NCI-H526 treated with DMSO at 0.1 percent for 48 hours (cell line): ENCODE results near the gene ASH1L.
"Not testable (repeated sequence)": the region's sequence is repeated elsewhere in the genome, so short reads cannot be mapped to it uniquely, and the experiment has no call there.

Source experiments
- DNase-seq: peaks from one replicate; lab custom pipeline; 2025; lab: John Stamatoyannopoulos, UW

ASH1L gene

DNA sequence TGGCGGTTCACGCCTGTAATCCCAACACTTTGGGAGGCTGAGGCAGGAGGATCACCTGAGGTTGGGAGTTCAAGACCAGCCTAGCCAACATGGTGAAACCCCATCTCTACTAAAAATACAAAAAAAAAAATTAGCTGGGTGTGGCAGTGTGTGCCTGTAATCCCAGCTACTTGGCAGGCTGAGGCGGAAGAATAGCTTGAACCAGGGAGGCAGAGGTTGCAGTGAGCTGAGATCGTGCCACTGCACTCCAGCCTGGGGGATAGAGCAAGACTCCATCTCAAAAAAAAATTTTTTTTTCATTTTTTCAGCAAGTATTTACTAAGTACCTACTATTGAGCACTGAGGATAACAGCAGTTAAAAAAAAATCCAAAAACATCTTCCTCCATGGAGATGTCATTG lies 69.0 kb downstream of the ASH1L start:
- DNase-seq, result not testable (repeated sequence)

DNA sequence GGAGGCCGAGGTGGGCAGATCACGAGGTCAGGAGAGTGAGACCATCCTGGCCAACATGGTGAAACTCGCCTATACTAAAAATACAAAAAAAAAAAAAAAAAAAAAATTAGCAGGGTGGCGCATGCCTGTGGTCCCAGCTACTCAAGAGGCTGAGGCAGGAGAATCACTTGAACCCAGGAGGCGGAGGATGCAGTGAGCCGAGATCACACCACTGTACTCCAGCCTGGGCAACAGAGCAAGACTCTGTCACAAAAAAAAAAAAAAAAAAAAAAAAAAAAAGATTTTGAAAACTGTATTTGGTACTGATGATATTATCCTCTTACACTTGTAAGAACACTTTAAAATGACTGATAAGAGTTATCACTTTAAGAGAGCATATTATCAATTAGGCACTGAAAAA lies 74.2 kb downstream of the ASH1L start:
- DNase-seq, result not testable (repeated sequence)

DNA sequence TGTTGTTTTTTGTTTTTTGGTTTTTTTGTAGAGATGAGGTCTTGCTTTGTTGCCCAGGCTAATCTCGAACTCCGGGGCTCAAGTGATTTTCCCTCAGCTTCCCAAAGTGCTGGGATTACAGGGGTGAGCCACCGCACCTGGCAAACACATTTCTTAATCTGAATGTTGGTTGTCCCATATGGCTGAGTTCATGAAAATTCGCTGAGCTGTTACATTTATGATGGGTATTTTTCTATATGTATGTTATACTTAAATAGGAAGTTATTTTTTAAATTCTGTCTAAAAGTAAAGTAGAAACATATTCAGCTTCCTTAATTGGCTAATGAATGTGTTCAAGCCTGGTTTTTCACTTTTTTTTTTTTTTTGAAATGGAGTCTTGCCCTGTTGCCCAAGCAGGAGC lies 75.1 kb downstream of the ASH1L start:
- DNase-seq, result no peak

GRCh38 chr1:155486952-155487351 lies 75.7 kb downstream of the ASH1L start:
- DNase-seq, result not testable (repeated sequence)

DNA sequence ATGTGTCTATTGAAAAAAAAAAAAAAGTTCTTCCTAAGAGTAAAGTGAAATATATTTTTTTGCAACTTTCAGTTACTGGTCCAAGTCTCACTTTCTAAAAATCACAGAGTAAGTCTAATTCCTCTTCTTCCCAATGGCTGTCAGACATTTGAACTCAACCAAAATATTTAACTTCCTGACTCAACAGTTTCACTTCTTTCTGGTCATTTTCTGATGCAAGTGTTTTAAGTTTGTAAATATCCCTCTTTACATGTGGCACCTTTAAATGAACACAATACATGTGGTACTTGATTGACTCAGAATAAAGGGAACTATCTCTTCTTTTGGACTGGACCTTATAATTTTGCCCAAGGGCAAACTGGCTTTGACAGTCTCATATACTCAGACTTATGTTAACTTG lies 76.7 kb downstream of the ASH1L start:
- no peak for DNase-seq

- no peak for DNase-seq
Measured at GRCh38 chr1:155485222-155485621, 77.4 kb downstream of the ASH1L start.

- no peak for DNase-seq
Measured at GRCh38 chr1:155481741-155482241, 80.8 kb downstream of the ASH1L start.

GRCh38 chr1:155479205-155479604 lies 83.4 kb downstream of the ASH1L start:
- no peak for DNase-seq

DNA sequence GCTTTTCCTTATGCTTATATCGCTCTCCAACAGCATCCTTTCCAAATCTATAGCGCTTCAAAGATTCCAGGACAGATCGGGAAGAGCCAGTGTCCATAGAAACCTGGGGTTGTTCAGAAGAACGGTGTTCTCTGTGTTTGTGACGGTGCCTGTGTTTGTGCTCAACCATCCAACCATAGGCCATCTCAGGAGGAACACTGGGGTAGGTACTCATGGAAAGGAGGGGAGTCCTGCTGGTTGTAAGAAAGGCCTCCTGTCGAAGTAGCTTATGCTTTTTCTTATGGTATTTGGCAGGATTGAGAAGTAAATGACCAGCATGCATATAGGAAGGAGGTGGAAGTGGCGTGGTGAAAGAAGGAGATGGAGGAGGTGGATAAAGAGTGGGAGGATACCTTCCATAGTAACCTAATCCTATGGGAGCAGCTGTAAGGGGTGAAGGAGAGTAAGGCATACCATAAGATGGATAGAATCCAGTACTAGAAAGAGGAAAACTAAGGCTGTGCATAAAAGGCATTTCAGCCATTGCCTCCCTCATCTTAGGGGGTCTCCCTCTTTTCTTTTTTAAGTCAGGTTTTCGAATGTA lies 84.2 kb downstream of the ASH1L start:
- DNase-seq, result no peak

- no peak for DNase-seq
Measured at GRCh38 chr1:155474146-155474545, 88.5 kb downstream of the ASH1L start.

- no peak for DNase-seq
Measured at GRCh38 chr1:155473151-155473821, 89.3 kb downstream of the ASH1L start.

GRCh38 chr1:155472491-155473083 lies 90.0 kb downstream of the ASH1L start:
- DNase-seq, result no peak

DNA sequence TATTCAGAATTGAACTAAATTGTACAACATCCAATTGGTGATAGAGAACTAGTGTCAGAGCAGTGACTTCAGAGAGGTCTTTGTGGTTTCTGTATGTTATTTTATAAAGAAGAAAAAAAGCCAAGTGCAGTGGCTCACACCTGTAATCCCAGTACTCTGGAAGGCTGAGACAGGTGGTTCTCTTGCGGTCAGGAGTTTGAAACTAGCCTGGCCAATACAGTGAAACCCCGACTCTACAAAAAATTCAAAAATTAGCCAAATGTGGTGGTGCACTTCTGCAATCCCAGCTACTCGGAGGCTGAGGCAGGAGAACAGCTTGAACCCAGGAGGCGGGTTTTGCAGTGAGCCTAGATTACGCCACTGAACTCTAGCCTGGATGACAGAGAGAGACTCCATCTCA lies 90.7 kb downstream of the ASH1L start:
- DNase-seq, result no peak

DNA sequence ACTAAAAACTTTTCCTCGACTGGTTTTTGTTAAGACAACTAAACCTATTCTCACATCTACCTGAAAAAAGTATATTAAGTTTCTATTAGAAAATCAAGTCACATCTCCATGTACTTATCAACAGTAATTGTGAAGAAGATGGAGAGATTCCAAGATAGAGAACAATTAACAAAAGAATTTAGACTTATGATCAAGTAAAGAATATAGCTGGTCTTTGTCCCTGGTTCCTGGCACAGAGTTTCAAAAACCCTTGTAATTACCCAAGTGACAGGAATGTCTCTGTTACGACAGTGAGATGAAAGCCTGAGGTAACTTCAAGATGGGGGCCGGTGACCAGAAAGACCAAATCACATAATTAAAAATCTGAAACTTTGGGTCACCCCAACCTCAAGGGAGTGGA lies 91.6 kb downstream of the ASH1L start:
- no peak for DNase-seq

DNA sequence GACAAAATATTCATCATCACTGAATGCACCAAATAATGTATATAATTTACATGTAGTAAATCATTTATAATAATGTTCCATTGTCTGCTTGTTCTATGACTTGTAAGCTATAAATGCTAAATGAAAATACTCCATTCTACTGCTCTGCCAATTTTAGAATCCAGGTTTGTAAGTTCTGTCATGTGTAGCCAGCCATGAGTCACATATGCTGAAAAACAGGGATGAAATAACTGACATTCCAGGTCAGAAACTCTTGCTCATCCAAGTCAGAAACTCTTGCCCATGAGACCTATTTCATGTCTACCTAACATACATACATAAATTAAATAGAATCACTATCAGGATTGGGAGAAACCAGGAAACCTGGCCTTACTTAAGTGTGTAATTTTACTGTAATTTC lies 95.6 kb downstream of the ASH1L start:
- no peak for DNase-seq

DNA sequence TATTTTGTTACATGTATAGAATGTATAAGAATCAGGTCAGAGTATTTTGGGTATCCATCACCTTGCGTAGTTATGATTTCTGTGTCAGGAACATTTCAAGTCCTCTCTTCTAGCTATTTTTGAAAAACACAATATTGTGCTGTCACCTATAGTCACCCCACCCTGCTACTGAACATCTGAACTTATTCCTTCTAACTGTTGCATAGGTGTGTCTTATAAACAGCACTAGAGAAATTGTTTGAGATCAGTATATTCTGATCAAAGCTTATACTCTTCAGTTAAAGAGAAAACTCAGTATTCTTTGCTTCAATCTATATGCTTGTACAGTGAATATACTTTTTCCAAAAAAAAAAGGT lies 96.0 kb downstream of the ASH1L start:
- DNase-seq, result no peak

DNA sequence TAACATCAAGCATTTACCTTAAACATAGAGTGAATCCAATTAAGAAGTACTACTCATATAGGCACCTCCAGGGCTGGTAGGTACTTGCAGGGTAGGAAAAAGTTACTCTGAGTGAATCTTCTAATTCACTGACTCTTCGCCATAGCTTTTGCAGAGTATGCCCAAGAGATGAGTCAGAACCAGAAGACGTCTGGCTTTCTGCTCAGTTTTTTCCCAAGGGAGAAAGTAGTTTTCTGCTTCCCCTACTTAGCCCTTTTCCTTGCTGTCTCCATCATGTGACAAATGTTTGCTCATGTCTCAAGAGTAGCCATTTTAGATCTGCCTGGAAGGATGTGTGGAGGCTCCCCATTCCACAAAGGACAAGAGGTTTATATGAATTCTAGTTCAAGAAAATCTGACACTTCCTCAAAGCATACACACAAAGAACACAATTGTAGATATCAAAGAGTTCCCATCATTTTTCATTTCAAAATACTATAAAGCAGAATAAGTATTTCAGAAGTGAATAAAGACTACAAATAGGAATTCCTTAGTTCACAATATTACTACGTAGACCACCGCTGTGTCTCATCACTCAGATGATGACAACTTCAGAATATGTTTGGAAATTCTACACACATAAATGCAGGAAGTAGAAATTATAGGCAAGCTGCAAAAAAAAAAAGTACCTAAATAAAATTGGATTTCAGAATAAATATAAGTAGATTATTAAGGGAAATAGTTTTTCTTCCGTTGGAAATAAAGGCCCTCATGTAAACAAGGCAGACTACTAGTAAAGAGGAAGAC lies 98.5 kb downstream of the ASH1L start:
- no peak for DNase-seq

DNA sequence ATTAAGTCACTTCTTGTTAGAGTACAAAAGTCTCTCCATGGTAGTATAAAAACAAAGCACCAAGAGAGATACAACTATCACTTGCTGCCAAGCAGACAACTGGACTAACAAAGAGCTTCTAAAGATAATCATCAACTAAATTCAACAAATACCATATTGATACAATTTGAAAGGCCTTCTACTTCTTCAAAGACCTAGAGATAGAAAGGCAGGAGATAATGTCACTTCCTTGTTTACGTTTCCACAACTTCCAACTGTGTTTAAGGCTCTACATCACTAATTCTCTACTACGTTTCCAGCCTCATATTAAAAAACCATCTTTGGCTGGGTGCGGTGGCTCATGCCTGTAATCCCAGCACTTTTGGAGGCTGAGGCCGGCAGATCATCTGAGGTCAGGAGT lies 104.5 kb downstream of the ASH1L start:
- no peak for DNase-seq

GRCh38 chr1:155457266-155457665 lies 105.3 kb downstream of the ASH1L start:
- no peak for DNase-seq

DNA sequence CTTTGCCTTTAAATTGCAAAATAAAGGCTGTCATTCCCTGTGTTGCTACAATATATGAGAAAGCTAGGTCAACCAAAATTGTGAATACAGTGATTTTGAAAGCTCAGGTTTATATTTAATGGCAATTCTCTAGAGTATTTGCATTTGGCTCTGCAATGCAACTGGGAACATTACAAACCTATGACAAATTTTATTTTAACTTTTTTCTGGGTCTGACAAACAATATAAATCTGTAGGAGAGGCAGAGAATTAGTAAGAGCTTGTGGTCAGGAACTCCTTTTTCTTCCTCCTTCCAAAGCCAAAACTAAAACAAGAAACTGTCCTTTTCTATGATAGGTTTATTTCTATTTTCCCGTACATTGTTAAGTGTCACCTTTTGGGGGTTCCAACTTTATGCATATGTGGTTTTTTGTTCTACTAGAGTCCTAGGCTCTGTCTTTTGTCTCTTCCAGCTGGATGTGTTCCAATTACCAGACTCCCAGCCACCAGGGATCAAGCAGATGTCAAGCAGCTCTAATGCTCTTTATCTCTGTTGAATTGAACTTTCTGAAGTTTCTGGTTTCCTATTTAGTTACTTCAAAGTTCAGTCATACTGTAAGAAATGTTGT lies 106.9 kb downstream of the ASH1L start:
- DNase-seq, result no peak

DNA sequence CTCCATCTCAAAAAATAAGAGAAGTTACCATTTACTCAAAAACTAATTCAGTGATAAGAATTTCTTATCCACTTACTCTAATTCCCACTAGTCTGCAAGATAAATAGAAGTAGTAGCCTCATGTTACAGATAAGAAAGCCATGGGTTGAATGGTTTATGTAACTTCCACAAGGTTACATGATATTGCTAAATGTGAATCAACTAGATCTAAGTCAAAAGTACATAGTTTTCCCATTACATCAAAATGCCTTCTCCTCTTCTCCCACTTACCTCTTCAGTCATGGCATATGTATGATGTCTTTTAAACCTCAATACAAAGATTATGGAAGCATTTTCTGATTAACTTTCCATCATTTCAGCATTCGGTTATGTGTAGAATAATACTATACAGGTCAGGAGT lies 108.5 kb downstream of the ASH1L start:
- no peak for DNase-seq

GRCh38 chr1:155453141-155453540 lies 109.5 kb downstream of the ASH1L start:
- DNase-seq, result no peak
